ENCODE measurements around the gene DPYSL4. TPM values are rescaled to one million over a fixed set of nuclear protein-coding genes. Genes with fewer than 3 reads are reported as not detected.
"Not testable (repeated sequence)": the region's sequence is repeated elsewhere in the genome, so short reads cannot be mapped to it uniquely, and the experiment has no call there.

DPYSL4 gene
- total RNA-seq, 3 donors from 2014 or later (not counting 1 experiment from before 2014, with no cell fraction given), result 0.40 to 1.3 (median 1.0) TPM

GRCh38 chr10:132220061-132220460 lies 33.3 kb downstream of the DPYSL4 start:
- no peaks in the 10 kb centered on the region for H3K36me3 ChIP-seq (ENCODE audit: control insufficient read depth, insufficient read depth, low read length)
- H3K36me3 Mint-ChIP-seq, result no peaks in the 10 kb centered on the region
- H3K4me3 Mint-ChIP-seq, result no peak overlapping the region
- no peak overlapping the region for H3K27ac ChIP-seq (ENCODE audit: low read length)
- no peak for TF ChIP-seq CTCF (IDR thresholded peaks at IDR 0.05)
- no peaks in the 10 kb centered on the region for H3K9me3 Mint-ChIP-seq
- intact Hi-C loops (cut with micrococcal nuclease), result loop anchor here (10.0 kb wide), 1 partner anchor 235 kb away; no protein-coding TSS in a partner anchor
- H3K27ac Mint-ChIP-seq, result no peak overlapping the region
- H3K27me3 Mint-ChIP-seq (ENCODE audit: low read depth in 2 of 2), result no peaks in the 10 kb centered on the region
- 97% methylated on average over 9 of the region's 9 CpGs for WGBS (ENCODE audit: insufficient coverage)
- ATAC-seq, result no peak
- no peaks in the 10 kb centered on the region for H3K27me3 ChIP-seq (ENCODE audit: control insufficient read depth, insufficient read depth, low read length)
- no peaks in the 10 kb centered on the region for H3K4me1 Mint-ChIP-seq
- H3K9me3 ChIP-seq (ENCODE audit: control insufficient read depth, insufficient read depth, low read length), result peaks cover 14% of the 10 kb centered on the region
- H3K4me1 ChIP-seq (ENCODE audit: control insufficient read depth, insufficient read depth, low read length), result peaks cover 9% of the 10 kb centered on the region
- no peak for DNase-seq
- no peak overlapping the region for H3K4me3 ChIP-seq (ENCODE audit: low read length)

DNA sequence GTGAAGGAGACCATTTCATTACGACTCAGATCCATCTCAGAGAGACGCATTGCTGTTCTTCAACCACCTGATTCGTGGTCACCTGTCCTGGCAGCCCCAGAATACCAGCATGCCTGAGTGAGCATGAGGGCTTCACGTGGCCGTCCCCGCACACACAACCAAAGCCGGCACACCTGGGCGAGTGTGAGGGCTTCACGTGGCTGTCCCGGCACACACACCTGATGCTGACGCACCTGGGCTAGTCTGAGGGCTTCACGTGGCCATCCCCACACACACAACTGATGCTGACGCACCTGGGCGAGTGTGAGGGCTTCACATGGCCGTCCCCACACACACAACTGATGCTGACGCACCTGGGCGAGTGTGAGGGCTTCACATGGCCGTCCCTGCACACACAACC lies 34.2 kb downstream of the DPYSL4 start:
- not testable (repeated sequence) for H3K4me3 ChIP-seq (ENCODE audit: low read length); DNase-seq; H3K27me3 Mint-ChIP-seq (ENCODE audit: low read depth in 2 of 2); H3K27me3 ChIP-seq (ENCODE audit: control insufficient read depth, insufficient read depth, low read length); H3K36me3 ChIP-seq (ENCODE audit: control insufficient read depth, insufficient read depth, low read length); H3K4me3 Mint-ChIP-seq; H3K27ac ChIP-seq (ENCODE audit: low read length); H3K27ac Mint-ChIP-seq; H3K9me3 Mint-ChIP-seq; H3K4me1 Mint-ChIP-seq; ATAC-seq; H3K36me3 Mint-ChIP-seq
- intact Hi-C loops (cut with micrococcal nuclease), result loop anchor here (10.0 kb wide), 1 partner anchor 234 kb away; no protein-coding TSS in a partner anchor
- 90% methylated on average over 18 of the region's 18 CpGs for WGBS (ENCODE audit: insufficient coverage)
- Histone ChIP-seq H3K4me1 (ENCODE audit: control insufficient read depth, insufficient read depth, low read length) (peaks cover 15% of the 10 kb centered on the region), H3K9me3 (ENCODE audit: control insufficient read depth, insufficient read depth, low read length) (peaks cover 14% of the 10 kb centered on the region)

DNA sequence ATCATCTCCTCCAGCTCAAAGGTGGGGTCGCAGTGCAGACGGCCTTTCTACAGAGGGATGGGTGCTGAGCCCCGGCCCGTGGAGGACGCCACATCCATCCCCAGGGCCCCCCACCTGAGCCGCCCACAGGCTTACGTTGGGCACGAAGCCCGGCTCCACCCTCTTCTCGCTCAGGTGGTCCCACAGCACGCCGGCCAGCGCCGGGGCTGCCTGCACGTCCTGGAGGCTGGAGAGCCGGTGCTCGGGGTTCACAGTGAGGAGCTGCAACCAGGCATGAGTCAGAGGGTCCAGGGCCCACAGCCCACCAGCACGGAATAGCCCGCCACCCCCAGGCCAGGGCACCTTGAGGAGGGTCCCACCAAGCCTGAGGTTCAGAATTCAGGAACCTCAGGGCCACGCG lies 36.0 kb downstream of the DPYSL4 start:
- H3K27ac Mint-ChIP-seq, result no peak overlapping the region
- H3K27ac ChIP-seq (ENCODE audit: low read length), result no peak overlapping the region
- H3K27me3 Mint-ChIP-seq (ENCODE audit: low read depth in 2 of 2), result no peaks in the 10 kb centered on the region
- no peak for ATAC-seq
- H3K4me1 ChIP-seq (ENCODE audit: control insufficient read depth, insufficient read depth, low read length), result peaks cover 23% of the 10 kb centered on the region
- H3K36me3 Mint-ChIP-seq, result no peaks in the 10 kb centered on the region
- no peak for DNase-seq
- H3K9me3 Mint-ChIP-seq, result peaks cover 0 to 3% of the 10 kb centered on the region in 2 donors
- TF ChIP-seq CTCF (IDR thresholded peaks at IDR 0.05), result no peak
- no peak overlapping the region for H3K4me3 Mint-ChIP-seq
- intact Hi-C loops (cut with micrococcal nuclease), result loop anchor here (1.0 to 10.0 kb wide), 2 partner anchors 130 to 232 kb away; no protein-coding TSS in a partner anchor
- no peaks in the 10 kb centered on the region for H3K27me3 ChIP-seq (ENCODE audit: control insufficient read depth, insufficient read depth, low read length)
- H3K36me3 ChIP-seq (ENCODE audit: control insufficient read depth, insufficient read depth, low read length), result no peaks in the 10 kb centered on the region
- no peaks in the 10 kb centered on the region for H3K9me3 ChIP-seq (ENCODE audit: control insufficient read depth, insufficient read depth, low read length)
- H3K4me1 Mint-ChIP-seq, result peaks cover 0 to 9% of the 10 kb centered on the region in 2 donors
- H3K4me3 ChIP-seq (ENCODE audit: low read length), result no peak overlapping the region
- WGBS (ENCODE audit: insufficient coverage), result 88% methylated on average over 21 of the region's 21 CpGs

DNA sequence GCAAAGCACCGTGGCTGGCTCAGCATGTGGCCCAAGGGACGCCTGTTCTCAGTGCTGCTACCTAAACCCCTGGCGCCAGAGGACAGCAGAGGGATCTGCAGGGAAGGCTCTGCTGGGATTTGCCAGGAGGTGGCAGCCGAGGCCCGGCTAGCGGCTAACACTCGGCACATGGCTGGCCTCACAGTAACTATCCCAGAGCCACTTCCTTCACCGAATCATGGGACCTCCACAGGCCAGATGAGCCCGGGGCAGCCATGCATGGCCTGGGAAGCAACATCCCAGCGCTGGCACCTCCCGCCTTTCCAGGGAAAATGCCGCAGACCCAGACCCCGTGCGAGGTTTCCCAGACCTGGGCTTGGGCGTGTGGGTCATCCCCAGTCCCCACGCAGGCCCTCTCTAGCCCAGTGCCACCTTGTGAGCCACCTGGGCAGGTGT lies 36.4 kb downstream of the DPYSL4 start:
- H3K27ac Mint-ChIP-seq, result no peak overlapping the region
- H3K4me3 Mint-ChIP-seq, result no peak overlapping the region
- no peaks in the 10 kb centered on the region for H3K36me3 ChIP-seq (ENCODE audit: control insufficient read depth, insufficient read depth, low read length)
- ATAC-seq (peak; percentile 67 to 95 (median 94)), DNase-seq (peak; percentile 54 to 76)
- no peaks in the 10 kb centered on the region for H3K27me3 Mint-ChIP-seq (ENCODE audit: low read depth in 2 of 2)
- peaks cover 0 to 3% of the 10 kb centered on the region in 2 donors for H3K9me3 Mint-ChIP-seq
- 47% methylated on average over 16 of the region's 16 CpGs for WGBS (ENCODE audit: insufficient coverage)
- intact Hi-C loops (cut with micrococcal nuclease), result loop anchor here (1.0 to 10.0 kb wide), 2 partner anchors 129 to 232 kb away; no protein-coding TSS in a partner anchor
- H3K27ac ChIP-seq (ENCODE audit: low read length), result no peak overlapping the region
- no peaks in the 10 kb centered on the region for H3K9me3 ChIP-seq (ENCODE audit: control insufficient read depth, insufficient read depth, low read length)
- H3K36me3 Mint-ChIP-seq, result no peaks in the 10 kb centered on the region
- no peaks in the 10 kb centered on the region for H3K27me3 ChIP-seq (ENCODE audit: control insufficient read depth, insufficient read depth, low read length)
- H3K4me1 ChIP-seq (ENCODE audit: control insufficient read depth, insufficient read depth, low read length), result peaks cover 23% of the 10 kb centered on the region
- H3K4me3 ChIP-seq (ENCODE audit: low read length), result no peak overlapping the region
- TF ChIP-seq CTCF (IDR thresholded peaks at IDR 0.05), result peak; percentile 56
- peaks cover 0 to 10% of the 10 kb centered on the region in 2 donors for H3K4me1 Mint-ChIP-seq

Measured in natural killer cell (primary cell).